ENCODE results near the gene IRF1. TPM values are rescaled to one million over a fixed set of nuclear protein-coding genes. Genes with fewer than 3 reads are reported as not detected.

The IRF1 gene
- total RNA-seq, 2 donors from 2014 or later, result 97.7 to 126 TPM

GRCh38 chr5:132478366-132478871 is 12.2 kb downstream of the IRF1 start:
- intact Hi-C loops (cut with DNase I, micrococcal nuclease), result no loop called here
- ATAC-seq (peak; percentile 15), DNase-seq (no peak)

- DNase-seq (peak; percentile 63 to 80), ATAC-seq (peak; percentile 65)
- intact Hi-C loops (cut with DNase I, micrococcal nuclease), result no loop called here
Observed at GRCh38 chr5:132477784-132478365, 12.7 kb downstream of the IRF1 start.

- ATAC-seq, result peak; percentile 13
- intact Hi-C loops (cut with DNase I, micrococcal nuclease), result no loop called here
Observed at GRCh38 chr5:132476876-132477781, 13.4 kb downstream of the IRF1 start.

GRCh38 chr5:132475987-132476875 is 14.3 kb downstream of the IRF1 start:
- intact Hi-C loops (cut with DNase I, micrococcal nuclease), result no loop called here
- peak; percentile 62 for ATAC-seq
- DNase-seq, result peak in 1 of 2 donors; percentile 78

More at GRCh38 chr5:132476876-132477781, 13.4 kb downstream of the IRF1 start:
- DNase-seq, result peak; percentile 59 to 72

GRCh38 chr5:132475497-132475882 is 15.1 kb downstream of the IRF1 start:
- peak; percentile 22 for ATAC-seq
- intact Hi-C loops (cut with DNase I, micrococcal nuclease), result no loop called here
- peak in 1 of 2 donors; percentile 45 for DNase-seq

- ATAC-seq, result peak; percentile 21
- peak; percentile 15 to 40 for DNase-seq
- intact Hi-C loops (cut with DNase I, micrococcal nuclease), result no loop called here
Observed at GRCh38 chr5:132474881-132475496, 15.6 kb downstream of the IRF1 start.

- peak; percentile 2 to 10 for DNase-seq
- no peak for ATAC-seq
- intact Hi-C loops (cut with DNase I, micrococcal nuclease), result no loop called here
Observed at GRCh38 chr5:132474131-132474723, 16.3 kb downstream of the IRF1 start.

- DNase-seq (peak; percentile 5 to 22), ATAC-seq (no peak)
- intact Hi-C loops (cut with DNase I, micrococcal nuclease), result no loop called here
Observed at GRCh38 chr5:132473668-132474067, 16.9 kb downstream of the IRF1 start.

- DNase-seq, result peak; percentile 58 to 65
- intact Hi-C loops (cut with DNase I, micrococcal nuclease), result no loop called here
- ATAC-seq, result no peak
Observed at GRCh38 chr5:132473019-132473531, 17.5 kb downstream of the IRF1 start.

- DNase-seq (peak in 1 of 2 donors; percentile 18), ATAC-seq (no peak)
- intact Hi-C loops (cut with DNase I, micrococcal nuclease), result no loop called here
Observed at GRCh38 chr5:132472431-132472830, 18.1 kb downstream of the IRF1 start.

- intact Hi-C loops (cut with DNase I, micrococcal nuclease), result no loop called here
- ATAC-seq (no peak), DNase-seq (peak in 1 of 2 donors; percentile 27)
Observed at GRCh38 chr5:132471944-132472343, 18.6 kb downstream of the IRF1 start.

- no peak for ATAC-seq
- peak in 1 of 2 donors; percentile 24 for DNase-seq
- intact Hi-C loops (cut with DNase I, micrococcal nuclease), result no loop called here
Observed at GRCh38 chr5:132471151-132471907, 19.2 kb downstream of the IRF1 start.

- ATAC-seq (no peak), DNase-seq (peak in 1 of 2 donors; percentile 14)
- intact Hi-C loops (cut with DNase I, micrococcal nuclease), result no loop called here
Observed at GRCh38 chr5:132470596-132470995, 20.0 kb downstream of the IRF1 start.

- intact Hi-C loops (cut with DNase I, micrococcal nuclease), result no loop called here
- peak in 1 of 2 donors; percentile 19 for DNase-seq
Observed at GRCh38 chr5:132470010-132470392, 20.6 kb downstream of the IRF1 start.

GRCh38 chr5:132469380-132470009 is 21.1 kb downstream of the IRF1 start:
- intact Hi-C loops (cut with DNase I, micrococcal nuclease), result no loop called here
- ATAC-seq (no peak), DNase-seq (peak in 1 of 2 donors; percentile 10)

More at GRCh38 chr5:132470010-132470392, 20.6 kb downstream of the IRF1 start:
- ATAC-seq, result no peak

- DNase-seq (peak in 1 of 2 donors; percentile 18), ATAC-seq (no peak)
- intact Hi-C loops (cut with DNase I, micrococcal nuclease), result no loop called here
Observed at GRCh38 chr5:132468656-132469379, 21.8 kb downstream of the IRF1 start.

Measured in left colon (tissue), 2 donors.